NCI-H1436 (cell line): ENCODE data around the gene ELOVL3.
A peak's percentile ranks its signal among the peaks of the same experiment; 100 is the strongest.
"Not testable (repeated sequence)": the region's sequence is repeated elsewhere in the genome, so short reads cannot be mapped to it uniquely, and the experiment has no call there.

Experiments
- DNase-seq: peaks from one replicate; lab custom pipeline; 2025; lab: John Stamatoyannopoulos, UW

The ELOVL3 gene

GRCh38 chr10:102225646-102226541 is at the start of gene ELOVL3:
TSS of gene ELOVL3 (plus strand) at chr10:102226299. CDS start at chr10:102226549, 250 bp downstream.
- DNase-seq, result no peak

GRCh38 chr10:102184606-102185005 is 41.5 kb upstream of the ELOVL3 start:
- DNase-seq, result no peak

GRCh38 chr10:102185272-102185671 is 40.8 kb upstream of the ELOVL3 start:
- DNase-seq, result no peak

- no peak for DNase-seq
These were observed 40.1 kb upstream of the ELOVL3 start for GRCh38 chr10:102185811-102186527.

GRCh38 chr10:102188298-102188940 is 37.7 kb upstream of the ELOVL3 start:
- no peak for DNase-seq

GRCh38 chr10:102188941-102189898 is 36.9 kb upstream of the ELOVL3 start:
- not testable (repeated sequence) for DNase-seq

- no peak for DNase-seq
These were observed 34.1 kb upstream of the ELOVL3 start for GRCh38 chr10:102191956-102192355.

GRCh38 chr10:102195296-102195870 is 30.7 kb upstream of the ELOVL3 start:
- no peak for DNase-seq

GRCh38 chr10:102196893-102197292 is 29.2 kb upstream of the ELOVL3 start:
- no peak for DNase-seq

- DNase-seq, result no peak
These were observed 28.1 kb upstream of the ELOVL3 start for GRCh38 chr10:102198027-102198426.

GRCh38 chr10:102200751-102201640 is 25.1 kb upstream of the ELOVL3 start:
- no peak for DNase-seq

GRCh38 chr10:102202386-102202785 is 23.7 kb upstream of the ELOVL3 start:
- no peak for DNase-seq

- DNase-seq, result no peak
These were observed 17.6 kb upstream of the ELOVL3 start for GRCh38 chr10:102208311-102209035.

- DNase-seq, result no peak
These were observed 14.3 kb upstream of the ELOVL3 start for GRCh38 chr10:102211615-102212299.

GRCh38 chr10:102213599-102213998 is 12.5 kb upstream of the ELOVL3 start:
- DNase-seq, result not testable (repeated sequence)

GRCh38 chr10:102219370-102219769 is 6.7 kb upstream of the ELOVL3 start:
- DNase-seq, result no peak

- peak; percentile 1 for DNase-seq
These were observed 5.5 kb upstream of the ELOVL3 start for GRCh38 chr10:102220612-102221011.

- no peak for DNase-seq
These were observed 3.3 kb upstream of the ELOVL3 start for GRCh38 chr10:102222797-102223196.

- no peak for DNase-seq
These were observed 407 bp downstream of the ELOVL3 start for GRCh38 chr10:102226542-102226870.
